Adrenal gland (tissue), 5 donors: Measurements from ENCODE around the gene C3orf20.

ENCODE experiments used
- POLR2A ChIP-seq, 2 donors: fragments of 450-650 bp; IDR thresholded peaks; one replicate each; pipeline ENCODE4 v1.6.1; 2017; ENCODE audit warnings: antibody characterized with exemption in 2 of 2, mild to moderate bottlenecking in 2 of 2, moderate library complexity in 1 of 2
- TF ChIP-seq, protein P1 (sequence below), 6 experiments: fragments of 450-650 bp in 4 of 6; fragments of 200-600 bp in 2 of 6; sonication (generic) in 1 of 6; IDR thresholded peaks; 1 replicate in 5 of 6; 2 replicates in 1 of 6; pipeline versions ENCODE4 v1.5.1 to v1.8.0; 2016 to 2021; ENCODE audit warnings: antibody characterized with exemption in 6 of 6, mild to moderate bottlenecking in 2 of 6, moderate library complexity in 1 of 6
- donor health status: DM: no; HTN: no; CAD: no.

DNA sequence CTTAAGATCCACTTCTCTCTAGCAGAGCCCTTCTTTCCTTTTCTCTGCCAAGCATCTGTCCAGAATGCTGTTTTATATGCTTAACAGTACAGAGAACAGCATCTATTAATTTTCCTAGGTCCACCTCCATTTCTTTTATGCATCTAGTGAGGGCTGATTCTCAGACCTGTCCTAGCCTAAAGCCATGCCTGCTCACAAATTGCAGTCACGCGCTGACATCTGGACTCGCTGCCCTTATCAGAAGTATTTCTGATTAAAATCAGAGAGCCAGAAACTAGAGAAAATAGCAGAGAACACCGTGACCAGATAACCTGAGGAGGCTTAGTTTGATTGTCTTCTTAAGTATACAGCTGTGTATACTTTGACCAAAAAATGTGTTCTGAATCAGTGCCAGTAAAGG, 1.9 kb downstream of the C3orf20 start:
- TF ChIP-seq, protein P1, sequence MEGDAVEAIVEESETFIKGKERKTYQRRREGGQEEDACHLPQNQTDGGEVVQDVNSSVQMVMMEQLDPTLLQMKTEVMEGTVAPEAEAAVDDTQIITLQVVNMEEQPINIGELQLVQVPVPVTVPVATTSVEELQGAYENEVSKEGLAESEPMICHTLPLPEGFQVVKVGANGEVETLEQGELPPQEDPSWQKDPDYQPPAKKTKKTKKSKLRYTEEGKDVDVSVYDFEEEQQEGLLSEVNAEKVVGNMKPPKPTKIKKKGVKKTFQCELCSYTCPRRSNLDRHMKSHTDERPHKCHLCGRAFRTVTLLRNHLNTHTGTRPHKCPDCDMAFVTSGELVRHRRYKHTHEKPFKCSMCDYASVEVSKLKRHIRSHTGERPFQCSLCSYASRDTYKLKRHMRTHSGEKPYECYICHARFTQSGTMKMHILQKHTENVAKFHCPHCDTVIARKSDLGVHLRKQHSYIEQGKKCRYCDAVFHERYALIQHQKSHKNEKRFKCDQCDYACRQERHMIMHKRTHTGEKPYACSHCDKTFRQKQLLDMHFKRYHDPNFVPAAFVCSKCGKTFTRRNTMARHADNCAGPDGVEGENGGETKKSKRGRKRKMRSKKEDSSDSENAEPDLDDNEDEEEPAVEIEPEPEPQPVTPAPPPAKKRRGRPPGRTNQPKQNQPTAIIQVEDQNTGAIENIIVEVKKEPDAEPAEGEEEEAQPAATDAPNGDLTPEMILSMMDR (IDR thresholded peaks at IDR 0.05), result no peak
- no peak for TF ChIP-seq POLR2A (IDR thresholded peaks at IDR 0.05)
